Measurements from ENCODE around the gene CPNE9.

GRCh38 chr3:9721700-9722060 lies 18.0 kb downstream of the CPNE9 start:
- TF ChIP-seq POLR2A (IDR thresholded peaks at IDR 0.05) (no peak), CTCF (IDR thresholded peaks at IDR 0.05 in 4 of 5, conservative IDR thresholded peaks at IDR 0.05 in 1 of 5) (no peak)
